ENCODE data around the gene TM4SF1. TPM values are rescaled to one million over a fixed set of nuclear protein-coding genes. Genes with fewer than 3 reads are reported as not detected.

Gene TM4SF1
- total RNA-seq, 1 donor from 2014 or later = 81.4 TPM

DNA sequence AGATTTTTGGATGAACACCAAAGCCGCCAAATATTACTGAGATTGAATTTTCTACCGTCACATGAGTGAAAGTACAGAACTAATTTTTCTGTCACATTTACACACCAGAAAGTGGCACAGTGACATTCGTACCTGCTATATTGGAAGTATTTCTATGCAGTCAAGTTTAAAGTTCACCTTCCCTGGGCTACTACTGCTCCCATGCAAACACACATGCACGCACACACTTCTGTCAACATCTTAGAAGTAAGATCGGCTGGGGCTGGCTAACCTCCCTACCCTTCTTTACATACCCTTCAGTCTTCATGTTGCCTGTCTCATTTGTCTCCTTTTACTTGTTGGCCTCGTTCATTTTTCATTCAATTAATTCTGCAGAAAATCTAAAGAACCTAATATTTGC is 19.0 kb upstream of the TM4SF1 start:
- no peak overlapping the region for H3K9ac ChIP-seq (ENCODE audit: low read depth in 1 of 3, low read length in 3 of 3)
- H3K27me3 ChIP-seq (ENCODE audit: control insufficient read depth in 3 of 3, insufficient read depth in 3 of 3, low read length in 3 of 3) = no peaks in the 10 kb centered on the region
- H3K4me1 ChIP-seq (ENCODE audit: control insufficient read depth in 3 of 3, insufficient read depth in 3 of 3, low read length in 3 of 3) = peaks cover 5 to 18% (median 6%) of the 10 kb centered on the region in 3 donors
- no peaks in the 10 kb centered on the region for H3K36me3 ChIP-seq (ENCODE audit: control insufficient read depth in 3 of 3, insufficient read depth in 3 of 3, low read length in 3 of 3)
- H3K9me3 ChIP-seq (ENCODE audit: control insufficient read depth in 3 of 3, low read length in 3 of 3) = no peaks in the 10 kb centered on the region
- H3K4me3 ChIP-seq (ENCODE audit: low read length in 3 of 3) = no peak overlapping the region
- no peak overlapping the region for H3K27ac ChIP-seq (ENCODE audit: low read depth, low read length)

- H3K27me3 ChIP-seq (ENCODE audit: control insufficient read depth in 3 of 3, insufficient read depth in 3 of 3, low read length in 3 of 3) = no peaks in the 10 kb centered on the region
- H3K27ac ChIP-seq (ENCODE audit: low read depth, low read length) = no peak overlapping the region
- no peak overlapping the region for H3K9ac ChIP-seq (ENCODE audit: low read depth in 1 of 3, low read length in 3 of 3)
- H3K4me3 ChIP-seq (ENCODE audit: low read length in 3 of 3) = no peak overlapping the region
- no peaks in the 10 kb centered on the region for H3K9me3 ChIP-seq (ENCODE audit: control insufficient read depth in 3 of 3, low read length in 3 of 3)
- no peaks in the 10 kb centered on the region for H3K36me3 ChIP-seq (ENCODE audit: control insufficient read depth in 3 of 3, insufficient read depth in 3 of 3, low read length in 3 of 3)
- peaks cover 5 to 18% (median 6%) of the 10 kb centered on the region in 3 donors for H3K4me1 ChIP-seq (ENCODE audit: control insufficient read depth in 3 of 3, insufficient read depth in 3 of 3, low read length in 3 of 3)
These were observed 17.9 kb upstream of the TM4SF1 start for GRCh38 chr3:149395107-149396089.

DNA sequence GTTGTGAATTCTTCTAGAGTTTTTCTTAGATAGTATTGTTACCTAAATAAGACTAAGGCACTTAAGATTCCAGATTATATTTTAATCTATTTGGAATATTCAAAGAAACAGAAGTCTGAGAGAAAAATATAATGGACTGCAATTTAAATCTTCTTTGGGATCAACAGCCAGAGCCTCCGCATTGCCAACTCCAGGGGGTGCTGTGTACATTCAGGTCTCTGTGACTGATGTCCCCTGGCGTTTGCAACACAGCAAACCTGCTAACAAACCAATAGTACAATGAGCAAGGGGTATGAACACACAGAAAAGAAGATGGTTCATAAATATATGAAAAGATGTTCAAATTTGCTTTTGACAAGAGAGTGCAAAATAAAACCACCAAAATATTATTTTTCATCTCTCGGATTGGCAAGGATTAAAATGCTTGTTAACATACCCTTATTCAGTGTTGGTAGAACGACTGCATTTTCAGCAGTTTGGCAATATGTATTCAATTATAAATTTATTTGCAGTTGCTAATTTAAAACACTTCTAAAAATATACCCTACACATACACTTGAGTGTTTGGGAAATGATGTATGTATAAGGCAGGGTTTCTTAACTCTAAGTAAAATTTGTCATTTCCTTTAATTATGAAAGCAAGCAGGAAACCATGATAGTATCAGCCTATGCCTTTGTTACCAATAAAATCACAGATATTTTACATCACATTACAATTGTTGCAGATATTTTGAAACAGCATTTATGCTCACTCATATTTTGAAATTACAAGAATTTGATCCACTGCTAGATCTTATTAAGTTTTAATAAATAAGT is 16.1 kb upstream of the TM4SF1 start:
- no peaks in the 10 kb centered on the region for H3K27me3 ChIP-seq (ENCODE audit: control insufficient read depth in 3 of 3, insufficient read depth in 3 of 3, low read length in 3 of 3)
- H3K27ac ChIP-seq (ENCODE audit: low read depth, low read length) = no peak overlapping the region
- H3K9ac ChIP-seq (ENCODE audit: low read depth in 1 of 3, low read length in 3 of 3) = no peak overlapping the region
- no peaks in the 10 kb centered on the region for H3K36me3 ChIP-seq (ENCODE audit: control insufficient read depth in 3 of 3, insufficient read depth in 3 of 3, low read length in 3 of 3)
- peaks cover 5 to 18% (median 6%) of the 10 kb centered on the region in 3 donors for H3K4me1 ChIP-seq (ENCODE audit: control insufficient read depth in 3 of 3, insufficient read depth in 3 of 3, low read length in 3 of 3)
- H3K9me3 ChIP-seq (ENCODE audit: control insufficient read depth in 3 of 3, low read length in 3 of 3) = no peaks in the 10 kb centered on the region
- no peak overlapping the region for H3K4me3 ChIP-seq (ENCODE audit: low read length in 3 of 3)

DNA sequence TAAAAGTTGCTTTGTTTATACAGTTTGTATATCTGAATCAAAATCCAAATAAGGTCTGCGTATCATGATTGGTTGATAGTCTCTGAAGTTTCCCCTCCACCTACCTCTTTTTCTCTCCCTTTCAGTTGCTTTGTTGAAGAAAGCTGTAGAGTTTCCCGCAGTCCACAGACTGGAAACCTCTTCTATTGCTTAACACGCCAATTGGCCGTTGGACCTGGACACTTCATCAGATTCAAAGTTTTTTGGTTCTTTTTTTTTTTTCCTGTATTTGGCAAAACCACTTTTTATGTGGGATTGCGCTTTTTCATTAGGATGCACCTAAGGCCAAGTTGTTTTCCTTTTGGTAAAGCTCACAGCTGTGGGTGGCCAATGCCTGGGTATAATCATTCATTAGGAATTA is 14.5 kb upstream of the TM4SF1 start:
- Histone ChIP-seq H3K4me3 (ENCODE audit: low read length in 3 of 3) (no peak overlapping the region), H3K4me1 (ENCODE audit: control insufficient read depth in 3 of 3, insufficient read depth in 3 of 3, low read length in 3 of 3) (peaks cover 5 to 21% (median 6%) of the 10 kb centered on the region in 3 donors), H3K36me3 (ENCODE audit: control insufficient read depth in 3 of 3, insufficient read depth in 3 of 3, low read length in 3 of 3) (no peaks in the 10 kb centered on the region), H3K27ac (ENCODE audit: low read depth, low read length) (no peak overlapping the region), H3K9me3 (ENCODE audit: control insufficient read depth in 3 of 3, low read length in 3 of 3) (no peaks in the 10 kb centered on the region), H3K9ac (ENCODE audit: low read depth in 1 of 3, low read length in 3 of 3) (no peak overlapping the region), H3K27me3 (ENCODE audit: control insufficient read depth in 3 of 3, insufficient read depth in 3 of 3, low read length in 3 of 3) (no peaks in the 10 kb centered on the region)

GRCh38 chr3:149390772-149391212 is 13.3 kb upstream of the TM4SF1 start:
- Histone ChIP-seq H3K9ac (ENCODE audit: low read depth in 1 of 3, low read length in 3 of 3) (no peak overlapping the region), H3K36me3 (ENCODE audit: control insufficient read depth in 3 of 3, insufficient read depth in 3 of 3, low read length in 3 of 3) (no peaks in the 10 kb centered on the region), H3K9me3 (ENCODE audit: control insufficient read depth in 3 of 3, low read length in 3 of 3) (no peaks in the 10 kb centered on the region)

DNA sequence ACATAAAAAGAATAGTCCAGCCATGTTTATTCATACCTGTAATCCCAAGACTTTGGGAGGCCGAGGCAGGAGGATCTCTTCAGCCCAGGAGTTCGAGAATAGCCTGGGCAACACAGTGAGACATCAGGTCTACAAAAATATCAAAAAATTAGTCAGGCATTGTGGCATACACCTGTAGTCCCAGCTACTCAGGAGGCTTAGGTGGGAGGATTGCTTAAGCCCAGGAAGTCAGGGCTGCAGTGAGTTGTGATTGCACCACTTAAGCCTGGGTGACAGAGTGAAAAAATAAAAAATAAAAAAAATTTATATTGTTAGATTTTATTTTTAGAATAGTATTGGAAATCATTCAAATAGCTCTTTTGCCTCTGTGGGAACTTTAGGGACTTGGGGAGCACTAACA is 12.8 kb upstream of the TM4SF1 start:
- no peaks in the 10 kb centered on the region for H3K27me3 ChIP-seq (ENCODE audit: control insufficient read depth in 3 of 3, insufficient read depth in 3 of 3, low read length in 3 of 3)
- no peak overlapping the region for H3K27ac ChIP-seq (ENCODE audit: low read depth, low read length)
- H3K36me3 ChIP-seq (ENCODE audit: control insufficient read depth in 3 of 3, insufficient read depth in 3 of 3, low read length in 3 of 3) = no peaks in the 10 kb centered on the region
- H3K9me3 ChIP-seq (ENCODE audit: control insufficient read depth in 3 of 3, low read length in 3 of 3) = no peaks in the 10 kb centered on the region
- H3K9ac ChIP-seq (ENCODE audit: low read depth in 1 of 3, low read length in 3 of 3) = no peak overlapping the region
- no peak overlapping the region for H3K4me3 ChIP-seq (ENCODE audit: low read length in 3 of 3)
- peaks cover 0 to 21% (median 3%) of the 10 kb centered on the region in 3 donors for H3K4me1 ChIP-seq (ENCODE audit: control insufficient read depth in 3 of 3, insufficient read depth in 3 of 3, low read length in 3 of 3)

More at GRCh38 chr3:149390772-149391212, 13.3 kb upstream of the TM4SF1 start:
- Histone ChIP-seq H3K27ac (ENCODE audit: low read depth, low read length) (no peak overlapping the region), H3K27me3 (ENCODE audit: control insufficient read depth in 3 of 3, insufficient read depth in 3 of 3, low read length in 3 of 3) (no peaks in the 10 kb centered on the region), H3K4me1 (ENCODE audit: control insufficient read depth in 3 of 3, insufficient read depth in 3 of 3, low read length in 3 of 3) (peaks cover 1 to 24% (median 3%) of the 10 kb centered on the region in 3 donors), H3K4me3 (ENCODE audit: low read length in 3 of 3) (no peak overlapping the region)

DNA sequence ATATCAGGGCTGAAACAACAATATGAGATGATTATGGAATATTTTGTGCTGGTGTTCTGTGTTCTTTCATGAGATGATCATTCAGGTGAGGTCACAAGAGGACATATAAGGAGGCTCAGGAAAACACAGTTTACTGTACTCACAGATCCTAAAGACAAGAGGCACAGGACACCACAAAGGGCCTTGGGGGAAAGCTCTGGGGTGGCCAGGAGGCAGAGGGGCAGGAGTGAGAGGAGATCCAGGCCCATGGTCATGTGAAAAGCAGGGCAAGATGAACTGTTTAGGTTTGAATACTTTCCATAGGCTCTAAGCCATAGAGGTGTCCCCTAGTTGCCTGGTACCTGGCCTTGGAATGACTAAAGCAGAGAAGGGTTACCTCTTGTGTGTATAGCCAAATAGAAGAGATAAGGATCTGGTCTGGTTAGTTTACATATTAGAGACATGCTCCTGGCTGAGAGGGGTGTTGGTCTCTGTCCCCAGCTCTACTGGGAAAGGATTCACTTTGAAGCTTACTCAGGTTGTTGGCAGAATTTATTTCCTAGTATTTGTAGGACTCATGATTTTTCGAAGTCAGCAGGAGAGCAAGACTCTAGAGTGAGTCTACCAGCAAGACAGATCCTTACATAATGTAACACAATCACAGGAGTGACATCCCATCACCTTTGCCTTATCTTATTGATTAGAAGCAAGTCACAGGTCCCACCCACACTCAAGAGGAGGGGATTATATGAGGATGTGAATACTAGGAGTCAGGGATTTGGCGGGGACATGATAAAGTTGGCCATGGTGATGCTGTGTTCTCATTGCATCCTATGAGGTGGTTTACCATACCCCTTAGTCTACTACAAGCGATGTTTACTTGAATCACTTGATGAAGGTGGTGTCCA is 11.3 kb upstream of the TM4SF1 start:
- peaks cover 3 to 17% (median 4%) of the 10 kb centered on the region in 3 donors for H3K4me1 ChIP-seq (ENCODE audit: control insufficient read depth in 3 of 3, insufficient read depth in 3 of 3, low read length in 3 of 3)
- H3K9ac ChIP-seq (ENCODE audit: low read depth in 1 of 3, low read length in 3 of 3) = no peak overlapping the region
- no peaks in the 10 kb centered on the region for H3K36me3 ChIP-seq (ENCODE audit: control insufficient read depth in 3 of 3, insufficient read depth in 3 of 3, low read length in 3 of 3)
- H3K9me3 ChIP-seq (ENCODE audit: control insufficient read depth in 3 of 3, low read length in 3 of 3) = no peaks in the 10 kb centered on the region
- no peak overlapping the region for H3K27ac ChIP-seq (ENCODE audit: low read depth, low read length)
- no peaks in the 10 kb centered on the region for H3K27me3 ChIP-seq (ENCODE audit: control insufficient read depth in 3 of 3, insufficient read depth in 3 of 3, low read length in 3 of 3)
- H3K4me3 ChIP-seq (ENCODE audit: low read length in 3 of 3) = no peak overlapping the region

- Histone ChIP-seq H3K9ac (ENCODE audit: low read depth in 1 of 3, low read length in 3 of 3) (no peak overlapping the region), H3K9me3 (ENCODE audit: control insufficient read depth in 3 of 3, low read length in 3 of 3) (no peaks in the 10 kb centered on the region), H3K27ac (ENCODE audit: low read depth, low read length) (peak overlapping the region; percentile 61), H3K4me3 (ENCODE audit: low read length in 3 of 3) (no peak overlapping the region), H3K36me3 (ENCODE audit: control insufficient read depth in 3 of 3, insufficient read depth in 3 of 3, low read length in 3 of 3) (no peaks in the 10 kb centered on the region), H3K27me3 (ENCODE audit: control insufficient read depth in 3 of 3, insufficient read depth in 3 of 3, low read length in 3 of 3) (no peaks in the 10 kb centered on the region), H3K4me1 (ENCODE audit: control insufficient read depth in 3 of 3, insufficient read depth in 3 of 3, low read length in 3 of 3) (peaks cover 3 to 17% (median 4%) of the 10 kb centered on the region in 3 donors)
These were observed 10.6 kb upstream of the TM4SF1 start for GRCh38 chr3:149388001-149388440.

DNA sequence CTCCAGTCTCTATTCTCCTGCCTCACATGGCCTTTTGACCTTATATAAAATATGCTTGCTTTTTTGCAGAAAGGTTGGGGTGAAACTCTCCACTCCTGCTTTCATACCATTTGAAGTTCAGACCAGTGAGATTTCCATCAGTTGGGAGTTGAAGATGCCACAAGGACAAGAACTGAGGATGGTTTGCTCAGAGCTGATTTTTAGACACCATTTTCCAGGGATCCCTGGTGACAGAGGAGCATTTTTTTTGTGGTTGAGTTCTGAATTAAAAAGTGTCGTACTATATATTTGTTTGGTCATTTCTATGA is 8.8 kb upstream of the TM4SF1 start:
- Histone ChIP-seq H3K4me3 (ENCODE audit: low read length in 3 of 3) (no peak overlapping the region), H3K36me3 (ENCODE audit: control insufficient read depth in 3 of 3, insufficient read depth in 3 of 3, low read length in 3 of 3) (no peaks in the 10 kb centered on the region), H3K9ac (ENCODE audit: low read depth in 1 of 3, low read length in 3 of 3) (no peak overlapping the region), H3K9me3 (ENCODE audit: control insufficient read depth in 3 of 3, low read length in 3 of 3) (no peaks in the 10 kb centered on the region), H3K27me3 (ENCODE audit: control insufficient read depth in 3 of 3, insufficient read depth in 3 of 3, low read length in 3 of 3) (no peaks in the 10 kb centered on the region), H3K27ac (ENCODE audit: low read depth, low read length) (peak overlapping the region; percentile 61), H3K4me1 (ENCODE audit: control insufficient read depth in 3 of 3, insufficient read depth in 3 of 3, low read length in 3 of 3) (peaks cover 3 to 17% (median 4%) of the 10 kb centered on the region in 3 donors)

Measured in skeletal muscle tissue (tissue), 4 donors.